Measurements from ENCODE around the gene CIPC. TPM values are rescaled to one million over a fixed set of nuclear protein-coding genes. Genes with fewer than 3 reads are reported as not detected.

The CIPC gene
- total and polyA plus RNA-seq, 9 donors = 7.0 to 32.4 (median 21.4) TPM

GRCh38 chr14:77100961-77101360 is 2.9 kb downstream of the CIPC start:
- Histone ChIP-seq H3K27ac (no peak overlapping the region), H3K9me3 (no peaks in the 10 kb centered on the region), H3K36me3 (no peaks in the 10 kb centered on the region), H3K4me1 (ENCODE audit: insufficient read depth) (peaks cover 7% of the 10 kb centered on the region), H3K4me3 (no peak overlapping the region), H3K27me3 (no peaks in the 10 kb centered on the region)
- intact Hi-C loops (cut with DNase I) = no loop called here
- TF ChIP-seq EP300 (IDR thresholded peaks at IDR 0.05) = no peak
- TF ChIP-seq CTCF (IDR thresholded peaks at IDR 0.05) = no peak
- TF ChIP-seq POLR2A (IDR thresholded peaks at IDR 0.05) = no peak
- DNase-seq = no peak
- 69 to 74% (median 70%) methylated on average over 3 of the region's 3 CpGs for WGBS, 3 donors

- peaks cover 7% of the 10 kb centered on the region for H3K4me1 ChIP-seq (ENCODE audit: insufficient read depth)
- 66 to 72% (median 67%) methylated on average over 4 of the region's 4 CpGs for WGBS, 3 donors
- no peaks in the 10 kb centered on the region for H3K9me3 ChIP-seq
- H3K36me3 ChIP-seq = no peaks in the 10 kb centered on the region
- no peak overlapping the region for H3K4me3 ChIP-seq
- no peaks in the 10 kb centered on the region for H3K27me3 ChIP-seq
- intact Hi-C loops (cut with DNase I) = no loop called here
- DNase-seq = no peak
- no peak overlapping the region for H3K27ac ChIP-seq
- TF ChIP-seq POLR2A (IDR thresholded peaks at IDR 0.05) (no peak), CTCF (IDR thresholded peaks at IDR 0.05) (no peak), EP300 (IDR thresholded peaks at IDR 0.05) (no peak)
Measured at GRCh38 chr14:77102154-77102553, 4.1 kb downstream of the CIPC start.

GRCh38 chr14:77103475-77103874 is 5.4 kb downstream of the CIPC start:
- Histone ChIP-seq H3K9me3 (no peaks in the 10 kb centered on the region), H3K4me1 (ENCODE audit: insufficient read depth) (peaks cover 7% of the 10 kb centered on the region), H3K4me3 (no peak overlapping the region), H3K27me3 (no peaks in the 10 kb centered on the region), H3K36me3 (no peaks in the 10 kb centered on the region), H3K27ac (no peak overlapping the region)
- intact Hi-C loops (cut with DNase I) = no loop called here
- TF ChIP-seq EP300 (IDR thresholded peaks at IDR 0.05) (no peak), POLR2A (IDR thresholded peaks at IDR 0.05) (no peak), CTCF (IDR thresholded peaks at IDR 0.05) (no peak)
- DNase-seq = no peak

- H3K9me3 ChIP-seq = no peaks in the 10 kb centered on the region
- no peak for DNase-seq
- no peaks in the 10 kb centered on the region for H3K36me3 ChIP-seq
- no peaks in the 10 kb centered on the region for H3K27me3 ChIP-seq
- no peak for TF ChIP-seq POLR2A (IDR thresholded peaks at IDR 0.05)
- H3K4me3 ChIP-seq = no peak overlapping the region
- WGBS, 3 donors = 87 to 92% (median 91%) methylated on average over 6 of the region's 6 CpGs
- intact Hi-C loops (cut with DNase I) = no loop called here
- no peak overlapping the region for H3K27ac ChIP-seq
- peaks cover 3% of the 10 kb centered on the region for H3K4me1 ChIP-seq (ENCODE audit: insufficient read depth)
Measured at GRCh38 chr14:77103951-77104350, 5.9 kb downstream of the CIPC start.

- 85 to 87% (median 86%) methylated on average over 3 of the region's 3 CpGs for WGBS, 3 donors
- Histone ChIP-seq H3K4me1 (ENCODE audit: insufficient read depth) (peaks cover 1% of the 10 kb centered on the region), H3K9me3 (no peaks in the 10 kb centered on the region), H3K27ac (no peak overlapping the region), H3K4me3 (no peak overlapping the region), H3K36me3 (no peaks in the 10 kb centered on the region), H3K27me3 (no peaks in the 10 kb centered on the region)
- intact Hi-C loops (cut with DNase I) = no loop called here
- no peak for DNase-seq
- no peak for TF ChIP-seq CTCF (IDR thresholded peaks at IDR 0.05)
Measured at GRCh38 chr14:77104393-77104792, 6.3 kb downstream of the CIPC start.
